ENCODE results near the gene FAM13B.
"Not testable (repeated sequence)": the region's sequence is repeated elsewhere in the genome, so short reads cannot be mapped to it uniquely, and the experiment has no call there.

Gene FAM13B

DNA sequence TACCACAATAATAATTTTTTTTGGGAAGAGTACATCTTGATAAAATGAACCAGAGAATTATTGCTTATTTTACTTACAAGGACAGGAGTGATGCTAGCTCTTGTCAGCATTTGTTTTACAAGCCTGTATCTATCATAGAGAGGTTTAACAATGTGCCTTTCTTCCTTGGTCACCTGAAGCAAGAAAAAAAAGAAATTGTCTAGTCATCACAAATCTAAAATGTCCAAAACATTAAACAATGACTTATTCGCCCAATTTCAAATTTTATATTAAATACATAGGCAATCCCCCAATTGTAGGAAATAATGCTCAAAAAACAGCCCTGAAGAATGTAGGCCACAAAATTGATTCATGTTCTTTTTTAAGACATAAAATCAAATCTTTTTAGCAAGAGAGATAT is 87.1 kb downstream of the FAM13B start:
- TF ChIP-seq, protein P1, sequence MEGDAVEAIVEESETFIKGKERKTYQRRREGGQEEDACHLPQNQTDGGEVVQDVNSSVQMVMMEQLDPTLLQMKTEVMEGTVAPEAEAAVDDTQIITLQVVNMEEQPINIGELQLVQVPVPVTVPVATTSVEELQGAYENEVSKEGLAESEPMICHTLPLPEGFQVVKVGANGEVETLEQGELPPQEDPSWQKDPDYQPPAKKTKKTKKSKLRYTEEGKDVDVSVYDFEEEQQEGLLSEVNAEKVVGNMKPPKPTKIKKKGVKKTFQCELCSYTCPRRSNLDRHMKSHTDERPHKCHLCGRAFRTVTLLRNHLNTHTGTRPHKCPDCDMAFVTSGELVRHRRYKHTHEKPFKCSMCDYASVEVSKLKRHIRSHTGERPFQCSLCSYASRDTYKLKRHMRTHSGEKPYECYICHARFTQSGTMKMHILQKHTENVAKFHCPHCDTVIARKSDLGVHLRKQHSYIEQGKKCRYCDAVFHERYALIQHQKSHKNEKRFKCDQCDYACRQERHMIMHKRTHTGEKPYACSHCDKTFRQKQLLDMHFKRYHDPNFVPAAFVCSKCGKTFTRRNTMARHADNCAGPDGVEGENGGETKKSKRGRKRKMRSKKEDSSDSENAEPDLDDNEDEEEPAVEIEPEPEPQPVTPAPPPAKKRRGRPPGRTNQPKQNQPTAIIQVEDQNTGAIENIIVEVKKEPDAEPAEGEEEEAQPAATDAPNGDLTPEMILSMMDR (IDR thresholded peaks at IDR 0.05; ENCODE audit: insufficient read depth, low read length, poor library complexity, severe bottlenecking) = no peak
- no peak for TF ChIP-seq EZH2phosphoT487 (conservative IDR thresholded peaks at IDR 0.05; ENCODE audit: low read length)
- Histone ChIP-seq H2AFZ (ENCODE audit: low read depth, low read length, severe bottlenecking) (no peak overlapping the region), H3K4me2 (ENCODE audit: low read depth, low read length, poor library complexity, severe bottlenecking) (no peak overlapping the region), H3K9ac (ENCODE audit: low read length) (no peak overlapping the region), H3K27ac (ENCODE audit: low read depth, low read length) (no peak overlapping the region), H4K20me1 (ENCODE audit: low read depth, low read length) (no peaks in the 10 kb centered on the region), H3K36me3 (ENCODE audit: low read length) (peaks cover 65% of the 10 kb centered on the region), H3K27me3 (ENCODE audit: low read length) (no peaks in the 10 kb centered on the region), H3F3A (ENCODE audit: insufficient read depth) (peaks cover 3% of the 10 kb centered on the region; the same call in 1 of the 2 replicates), H3K9me3 (ENCODE audit: insufficient read depth, low read length) (no peaks in the 10 kb centered on the region), H3K79me2 (ENCODE audit: insufficient read depth, low read length) (no peaks in the 10 kb centered on the region), H3K9me2 (replicated peaks; ENCODE audit: insufficient read depth, low read length) (no peaks in the 10 kb centered on the region), H3K4me3 (ENCODE audit: insufficient read depth, low read length, poor library complexity, severe bottlenecking) (no peak overlapping the region)

DNA sequence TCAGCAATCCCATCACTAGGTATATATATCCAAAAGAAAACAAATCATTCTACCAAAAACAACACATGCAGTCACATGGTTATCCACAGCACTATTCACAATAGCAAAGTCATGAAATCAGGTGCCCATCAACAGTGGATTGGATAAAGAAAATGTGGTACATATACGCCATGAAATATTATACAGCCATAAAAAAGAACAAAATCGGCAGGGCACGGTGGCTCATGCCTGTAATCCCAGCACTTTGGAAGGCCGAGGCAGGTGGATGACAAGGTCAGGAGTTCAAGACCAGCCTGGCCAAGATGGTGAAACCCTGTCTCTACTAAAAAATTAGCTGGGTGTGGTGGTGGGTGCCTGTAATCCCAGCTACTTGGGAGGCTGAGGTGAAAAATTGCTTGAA is 88.6 kb downstream of the FAM13B start:
- not testable (repeated sequence) for H4K20me1 ChIP-seq (ENCODE audit: low read depth, low read length); H3K9me2 ChIP-seq (replicated peaks; ENCODE audit: insufficient read depth, low read length); H2AFZ ChIP-seq (ENCODE audit: low read depth, low read length, severe bottlenecking); H3K27me3 ChIP-seq (ENCODE audit: low read length); H3K79me2 ChIP-seq (ENCODE audit: insufficient read depth, low read length); H3K4me3 ChIP-seq (ENCODE audit: insufficient read depth, low read length, poor library complexity, severe bottlenecking); H3K27ac ChIP-seq (ENCODE audit: low read depth, low read length); H3K4me2 ChIP-seq (ENCODE audit: low read depth, low read length, poor library complexity, severe bottlenecking); H3K9me3 ChIP-seq (ENCODE audit: insufficient read depth, low read length); H3F3A ChIP-seq (ENCODE audit: insufficient read depth); H3K9ac ChIP-seq (ENCODE audit: low read length)
- H3K36me3 ChIP-seq (ENCODE audit: low read length) = peaks cover 79% of the 10 kb centered on the region

DNA sequence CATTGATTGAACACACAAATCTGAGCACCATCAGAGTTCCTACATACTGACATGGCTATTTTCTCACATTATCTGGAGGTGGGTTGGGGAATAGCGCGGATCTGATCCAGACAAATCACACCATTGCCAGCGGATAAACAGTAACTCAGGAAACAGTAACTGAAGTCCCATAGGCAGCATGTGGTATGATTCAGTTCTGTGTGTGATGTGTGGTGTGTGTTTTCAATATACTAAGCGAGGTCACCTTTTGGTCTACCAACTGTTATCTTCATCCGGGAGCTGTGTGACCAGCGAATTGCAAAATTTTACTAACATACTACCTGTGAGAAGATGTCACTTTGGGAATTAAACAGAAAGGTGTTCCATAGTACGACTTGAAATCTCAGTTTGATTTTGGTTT is 93.5 kb downstream of the FAM13B start:
- Histone ChIP-seq H3K4me2 (ENCODE audit: low read depth, low read length, poor library complexity, severe bottlenecking) (no peak overlapping the region), H3K9me3 (ENCODE audit: insufficient read depth, low read length) (no peaks in the 10 kb centered on the region), H3K9ac (ENCODE audit: low read length) (no peak overlapping the region), H3K27ac (ENCODE audit: low read depth, low read length) (no peak overlapping the region), H3F3A (ENCODE audit: insufficient read depth) (0 out of 2 replicates have a peak, but pooled peaks cover 3% of the 10 kb centered on the region), H3K27me3 (ENCODE audit: low read length) (no peaks in the 10 kb centered on the region), H4K20me1 (ENCODE audit: low read depth, low read length) (no peaks in the 10 kb centered on the region), H3K4me3 (ENCODE audit: insufficient read depth, low read length, poor library complexity, severe bottlenecking) (no peak overlapping the region), H3K9me2 (replicated peaks; ENCODE audit: insufficient read depth, low read length) (no peaks in the 10 kb centered on the region), H3K79me2 (ENCODE audit: insufficient read depth, low read length) (no peaks in the 10 kb centered on the region), H3K36me3 (ENCODE audit: low read length) (peaks cover 60% of the 10 kb centered on the region), H2AFZ (ENCODE audit: low read depth, low read length, severe bottlenecking) (no peak overlapping the region)
- TF ChIP-seq, protein P1 (IDR thresholded peaks at IDR 0.05; ENCODE audit: insufficient read depth, low read length, poor library complexity, severe bottlenecking) = no peak
- TF ChIP-seq EZH2phosphoT487 (conservative IDR thresholded peaks at IDR 0.05; ENCODE audit: low read length) = no peak

DNA sequence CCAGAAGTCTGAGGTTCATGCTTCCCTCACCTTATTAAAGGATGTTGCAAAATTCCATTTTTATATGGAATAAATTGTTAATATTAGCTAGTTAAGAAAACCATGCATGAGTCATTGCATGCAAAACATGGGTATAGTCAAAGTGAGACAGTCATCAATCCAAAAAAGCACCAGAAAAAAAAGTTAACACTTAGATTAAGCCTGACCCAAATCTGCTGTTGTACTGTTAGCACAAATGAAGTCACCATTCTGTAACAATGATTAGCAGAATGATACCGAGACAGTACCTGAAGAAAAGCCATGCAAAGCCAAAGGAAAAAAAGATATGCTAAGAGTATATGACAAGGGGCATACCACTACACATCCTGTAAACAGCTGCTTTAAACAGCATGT is 94.1 kb downstream of the FAM13B start:
- TF ChIP-seq, protein P1 (IDR thresholded peaks at IDR 0.05; ENCODE audit: insufficient read depth, low read length, poor library complexity, severe bottlenecking) = no peak
- TF ChIP-seq EZH2phosphoT487 (conservative IDR thresholded peaks at IDR 0.05; ENCODE audit: low read length) = no peak
- peaks cover 54% of the 10 kb centered on the region for H3K36me3 ChIP-seq (ENCODE audit: low read length)
- H3K27me3 ChIP-seq (ENCODE audit: low read length) = no peaks in the 10 kb centered on the region

More for the DNA sequence above, 94.1 kb downstream of the FAM13B start:
- Histone ChIP-seq H3K9me2 (replicated peaks; ENCODE audit: insufficient read depth, low read length) (no peaks in the 10 kb centered on the region), H3K4me3 (ENCODE audit: insufficient read depth, low read length, poor library complexity, severe bottlenecking) (no peak overlapping the region), H2AFZ (ENCODE audit: low read depth, low read length, severe bottlenecking) (no peak overlapping the region), H4K20me1 (ENCODE audit: low read depth, low read length) (no peaks in the 10 kb centered on the region), H3K9me3 (ENCODE audit: insufficient read depth, low read length) (no peaks in the 10 kb centered on the region), H3K4me2 (ENCODE audit: low read depth, low read length, poor library complexity, severe bottlenecking) (no peak overlapping the region), H3F3A (ENCODE audit: insufficient read depth) (0 out of 2 replicates have a peak, but pooled peaks cover 3% of the 10 kb centered on the region), H3K79me2 (ENCODE audit: insufficient read depth, low read length) (no peaks in the 10 kb centered on the region), H3K27ac (ENCODE audit: low read depth, low read length) (no peak overlapping the region), H3K9ac (ENCODE audit: low read length) (no peak overlapping the region)

All from SU-DHL-6 (cell line).